K562 (cell line): Measurements from ENCODE around the gene ZMPSTE24. TPM values are rescaled to one million over a fixed set of nuclear protein-coding genes. Genes with fewer than 3 reads are reported as not detected.
A peak's percentile ranks its signal among the peaks of the same experiment; 100 is the strongest.

Experiments used
- FOXO4 ChIP-seq: fragments of 450-650 bp; formaldehyde crosslinking; IDR thresholded peaks from 2 replicates; pipeline ENCODE4 v1.4.0; 2020; ENCODE audit warnings: mild to moderate bottlenecking, moderate library complexity
- KDM1A ChIP-seq, 2 experiments: fragments of 450-650 bp; IDR thresholded peaks; 2 replicates each; pipeline ENCODE4 v1.6.1; 2016; ENCODE audit warnings: mild to moderate bottlenecking in 2 of 2
- ZBTB40 ChIP-seq, 2 experiments: fragments of 450-650 bp in 1 of 2; sonication (generic) in 1 of 2; formaldehyde crosslinking in 1 of 2; IDR thresholded peaks; 2 replicates each; pipeline versions ENCODE4 v1.7.1 to v1.9.0; 2016 to 2022; ENCODE audit warnings: inconsistent platforms in 1 of 2, mild to moderate bottlenecking in 1 of 2, missing genetic modification reagents in 1 of 2
- polyA plus RNA-seq, 8 experiments: library from polyadenylated mRNA; depleted of rRNA in 4 of 8; stranded (reverse) in 5 of 8; unstranded in 3 of 8; fragments of >200 nt; fragmentation: Nextera tagmentation in 2 of 8; fragmentation: Illumina TruSeq in 1 of 8; extraction: Ambion mirVana in 2 of 8; extraction: Trizol in 1 of 8; gene quantifications; 2 replicates each; pipeline versions ENCODE4 v1.2.1 to v1.2.3, GENCODE V29; 2011 to 2014; ENCODE audit warnings: inconsistent platforms in 1 of 8, missing spikeins in 1 of 8
- total RNA-seq, 7 experiments: library from RNA; depleted of rRNA in 6 of 7; stranded (reverse); fragments of >200 nt in 6 of 7; fragmentation: Illumina TruSeq in 2 of 7; extraction: Trizol in 2 of 7; gene quantifications; 2 replicates each; pipeline versions ENCODE4 v1.2.1 to v1.2.3, GENCODE V29; 2011 to 2021; ENCODE audit warnings: low replicate concordance in 1 of 7

The ZMPSTE24 gene
- total and polyA plus RNA-seq, 9 of the 15 experiments (the other 6 are each of a cell fraction or from before 2014, with no cell fraction given) = 30.7 to 75.9 (median 64.3) TPM

- TF ChIP-seq ZBTB40 (IDR thresholded peaks at IDR 0.05) (no peak), ZBTB40 (CRISPR knock-in tag; IDR thresholded peaks at IDR 0.05) (no peak), KDM1A (IDR thresholded peaks at IDR 0.05) (no peak), FOXO4 (CRISPR knock-in tag) (0 out of 2 replicates have a peak, but pooled peaks have one; percentile 13)
Measured at GRCh38 chr1:40257313-40257687, 736 bp upstream of the ZMPSTE24 start (continued).
